Karpas-422 (cell line): ENCODE results near the gene NTN1. TPM values are rescaled to one million over a fixed set of nuclear protein-coding genes. Genes with fewer than 3 reads are reported as not detected.

Source experiments
- DNase-seq: peaks from one replicate; pipeline ENCODE4 v3.0.0-alpha.2; 2015
- H2AFZ ChIP-seq: fragments of 200-600 bp; sonication (generic); 2 replicates; pipeline ENCODE4 v1.6.1; 2014; ENCODE audit warnings: antibody characterized with exemption, low read length, mixed read lengths
- H3K27ac ChIP-seq: fragments of 200-600 bp; sonication (generic); 2 replicates; pipeline ENCODE4 v1.5.1; 2014; ENCODE audit warnings: mild to moderate bottlenecking, low read length, moderate library complexity
- H3K27me3 ChIP-seq: fragments of 200-600 bp; sonication (generic); 2 replicates; pipeline ENCODE4 v1.6.1; 2014; ENCODE audit warnings: low read length, mixed read lengths
- H3K36me3 ChIP-seq: fragments of 200-600 bp; sonication (generic); 2 replicates; pipeline ENCODE4 v1.6.1; 2014; ENCODE audit warnings: low read length, mixed read lengths; ENCODE audit not compliant: insufficient read depth
- H3K4me1 ChIP-seq: fragments of 200-600 bp; sonication (generic); 2 replicates; pipeline ENCODE4 v1.6.1; 2014; ENCODE audit warnings: mild to moderate bottlenecking, low read length, mixed read lengths
- H3K4me2 ChIP-seq: fragments of 200-600 bp; sonication (generic); 2 replicates; pipeline ENCODE4 v1.6.1; 2014; ENCODE audit warnings: low read length, low read depth, mild to moderate bottlenecking; ENCODE audit not compliant: poor library complexity, severe bottlenecking
- H3K4me3 ChIP-seq: fragments of 200-600 bp; sonication (generic); 2 replicates; pipeline ENCODE4 v1.5.1; 2014; ENCODE audit warnings: mild to moderate bottlenecking, antibody characterized with exemption, low read length, mixed read lengths
- H3K79me2 ChIP-seq: fragments of 200-600 bp; sonication (generic); 2 replicates; pipeline ENCODE4 v1.6.1; 2014; ENCODE audit warnings: mild to moderate bottlenecking, low read length, mixed read lengths
- H3K9ac ChIP-seq: fragments of 200-600 bp; sonication (generic); 2 replicates; pipeline ENCODE4 v1.6.0; 2014; ENCODE audit warnings: low read length
- H3K9me2 ChIP-seq: fragments of 200-600 bp; sonication (generic), shearing (Covaris generic); replicated peaks from 2 replicates; pipeline ENCODE4 v1.6.0; 2014; ENCODE audit warnings: mild to moderate bottlenecking, low read length, moderate library complexity; ENCODE audit not compliant: insufficient read depth
- H3K9me3 ChIP-seq: fragments of 300-700, 200-600 bp; sonication (generic); 2 replicates; pipeline ENCODE4 v1.6.1; 2014; ENCODE audit warnings: low read length, mixed read lengths
- H4K20me1 ChIP-seq: fragments of 200-600 bp; sonication (generic); 2 replicates; pipeline ENCODE4 v1.6.1; 2014; ENCODE audit warnings: mild to moderate bottlenecking, antibody characterized with exemption, low read length, low read depth; ENCODE audit not compliant: insufficient read depth
- total RNA-seq: library from RNA; depleted of rRNA; stranded (reverse); fragments of >200 nt; shearing (Covaris generic); gene quantifications from 2 replicates; pipeline ENCODE4 v1.2.3, GENCODE V29; 2014; ENCODE audit warnings: low replicate concordance

NTN1 gene
- total RNA-seq, 1 experiment from 2014 or later, result not detected

- no peak overlapping the region for H3K4me2 ChIP-seq
- H3K27ac ChIP-seq, result no peak overlapping the region
- H3K79me2 ChIP-seq, result no peaks in the 10 kb centered on the region
- H3K4me3 ChIP-seq, result no peak overlapping the region
- peaks cover 4% of the 10 kb centered on the region; the same call in 1 of the 2 replicates for H3K27me3 ChIP-seq
- no peaks in the 10 kb centered on the region for H3K9me3 ChIP-seq
- H3K36me3 ChIP-seq, result no peaks in the 10 kb centered on the region
- H3K4me1 ChIP-seq, result peaks cover 6% of the 10 kb centered on the region
- no peak for DNase-seq
- no peak overlapping the region for H3K9ac ChIP-seq
- H4K20me1 ChIP-seq, result no peaks in the 10 kb centered on the region
- H2AFZ ChIP-seq, result no peak overlapping the region
- no peaks in the 10 kb centered on the region for H3K9me2 ChIP-seq
Observed at GRCh38 chr17:9024497-9024896, 3.2 kb downstream of the NTN1 start.

DNA sequence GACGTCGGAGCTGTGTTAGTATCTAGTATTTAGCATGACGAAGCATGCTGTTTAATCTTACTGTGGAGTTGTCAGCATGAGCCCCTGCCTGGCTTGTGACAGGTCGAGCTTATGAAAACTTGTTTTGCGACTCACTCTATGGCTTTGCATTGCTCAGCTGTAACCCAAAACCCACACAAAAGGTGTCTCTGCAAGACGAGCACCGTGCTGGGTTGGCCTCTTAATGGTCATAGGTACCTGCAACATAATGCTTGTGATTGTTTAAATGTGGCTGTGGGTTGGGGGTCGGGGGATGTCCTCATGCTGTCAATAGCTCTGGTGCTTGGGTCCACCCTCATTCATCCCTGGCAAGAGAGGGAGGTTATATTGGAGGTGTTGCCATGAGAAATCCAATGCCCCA is 5.4 kb downstream of the NTN1 start:
- H3K27ac ChIP-seq, result no peak overlapping the region
- H3K79me2 ChIP-seq, result no peaks in the 10 kb centered on the region
- H3K36me3 ChIP-seq, result no peaks in the 10 kb centered on the region
- no peak overlapping the region for H2AFZ ChIP-seq
- H3K9ac ChIP-seq, result no peak overlapping the region
- no peaks in the 10 kb centered on the region for H4K20me1 ChIP-seq
- H3K4me3 ChIP-seq, result no peak overlapping the region
- no peaks in the 10 kb centered on the region for H3K9me3 ChIP-seq
- H3K4me1 ChIP-seq, result peaks cover 3% of the 10 kb centered on the region; the same call in 1 of the 2 replicates
- no peaks in the 10 kb centered on the region for H3K27me3 ChIP-seq
- no peak for DNase-seq
- H3K9me2 ChIP-seq, result no peaks in the 10 kb centered on the region
- H3K4me2 ChIP-seq, result no peak overlapping the region

GRCh38 chr17:9028202-9028987 is 7.1 kb downstream of the NTN1 start:
- no peaks in the 10 kb centered on the region for H3K36me3 ChIP-seq
- no peaks in the 10 kb centered on the region for H3K9me3 ChIP-seq
- H3K4me2 ChIP-seq, result no peak overlapping the region
- no peaks in the 10 kb centered on the region for H4K20me1 ChIP-seq
- no peaks in the 10 kb centered on the region for H3K27me3 ChIP-seq
- no peak overlapping the region for H3K4me3 ChIP-seq
- no peak overlapping the region for H3K9ac ChIP-seq
- no peaks in the 10 kb centered on the region for H3K9me2 ChIP-seq
- no peak for DNase-seq
- no peak overlapping the region for H3K27ac ChIP-seq
- no peaks in the 10 kb centered on the region for H3K79me2 ChIP-seq
- peaks cover 3% of the 10 kb centered on the region; the same call in 1 of the 2 replicates for H3K4me1 ChIP-seq
- H2AFZ ChIP-seq, result no peak overlapping the region

DNA sequence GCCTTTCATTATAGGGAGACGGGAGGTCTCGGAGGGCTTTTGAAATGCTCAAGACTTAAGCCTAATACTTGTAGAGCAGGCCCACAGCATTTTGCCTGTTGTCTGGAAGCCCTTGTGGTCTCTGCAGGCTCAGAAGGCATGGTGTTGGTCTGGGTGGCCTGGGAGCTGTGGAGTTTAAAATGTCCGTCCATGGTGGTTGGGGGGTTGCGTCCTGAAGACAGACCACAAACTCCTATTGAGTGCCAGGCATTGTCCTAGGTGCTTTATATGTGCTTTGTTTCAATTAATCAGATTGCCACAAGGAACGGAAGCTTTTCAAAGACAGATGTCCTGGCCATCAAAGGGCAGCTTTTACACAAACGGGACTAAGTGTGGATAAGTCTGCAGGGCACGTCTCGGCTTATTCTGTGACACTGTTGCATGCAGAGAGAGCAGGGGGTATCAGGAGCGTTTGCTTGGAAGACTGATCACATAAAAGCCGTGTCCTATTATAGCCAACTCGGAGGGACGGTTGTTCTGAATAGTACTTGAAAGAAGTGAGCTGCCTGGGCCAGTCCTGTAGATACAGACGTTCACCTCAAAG is 7.8 kb downstream of the NTN1 start:
- Histone ChIP-seq H3K9me3 (no peaks in the 10 kb centered on the region), H3K4me2 (no peak overlapping the region), H3K4me3 (no peak overlapping the region), H3K36me3 (no peaks in the 10 kb centered on the region), H3K9me2 (no peaks in the 10 kb centered on the region), H3K27ac (no peak overlapping the region), H3K27me3 (no peaks in the 10 kb centered on the region), H3K9ac (no peak overlapping the region), H3K4me1 (peaks cover 3% of the 10 kb centered on the region; the same call in 1 of the 2 replicates), H4K20me1 (no peaks in the 10 kb centered on the region), H2AFZ (no peak overlapping the region), H3K79me2 (no peaks in the 10 kb centered on the region)
- no peak for DNase-seq

- peaks cover 3% of the 10 kb centered on the region; the same call in 1 of the 2 replicates for H3K4me1 ChIP-seq
- H3K9me3 ChIP-seq, result no peaks in the 10 kb centered on the region
- DNase-seq, result no peak
- no peaks in the 10 kb centered on the region for H3K27me3 ChIP-seq
- no peak overlapping the region for H3K4me2 ChIP-seq
- H2AFZ ChIP-seq, result no peak overlapping the region
- no peaks in the 10 kb centered on the region for H3K79me2 ChIP-seq
- H3K27ac ChIP-seq, result no peak overlapping the region
- H3K36me3 ChIP-seq, result no peaks in the 10 kb centered on the region
- no peaks in the 10 kb centered on the region for H4K20me1 ChIP-seq
- H3K9me2 ChIP-seq, result no peaks in the 10 kb centered on the region
- H3K9ac ChIP-seq, result no peak overlapping the region
- no peak overlapping the region for H3K4me3 ChIP-seq
Observed at GRCh38 chr17:9032151-9032550, 10.8 kb downstream of the NTN1 start.

- H3K79me2 ChIP-seq, result no peaks in the 10 kb centered on the region
- H3K9me2 ChIP-seq, result no peaks in the 10 kb centered on the region
Observed at GRCh38 chr17:9032583-9032982, 11.3 kb downstream of the NTN1 start.

DNA sequence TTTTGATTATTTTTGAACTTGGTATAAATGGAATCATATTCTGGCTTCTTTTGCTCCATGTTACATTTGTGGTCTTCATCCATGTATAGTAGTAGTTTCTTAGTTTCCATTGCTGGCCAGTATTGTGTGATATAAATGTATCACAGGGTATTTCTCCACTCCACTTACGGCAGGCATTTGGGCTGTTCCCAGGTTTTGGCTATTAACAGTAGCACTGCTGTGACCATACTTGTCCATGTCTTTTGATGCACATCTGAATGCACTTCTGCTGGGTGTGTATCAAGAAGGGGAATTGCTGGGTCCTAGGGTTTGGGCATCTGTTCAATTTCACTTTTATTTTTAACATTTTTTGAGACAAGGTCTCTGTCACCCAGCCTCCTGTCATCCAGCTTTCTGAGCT is 13.9 kb downstream of the NTN1 start:
- peaks cover 4% of the 10 kb centered on the region; the same call in 1 of the 2 replicates for H3K27me3 ChIP-seq
- no peaks in the 10 kb centered on the region for H3K36me3 ChIP-seq
- no peaks in the 10 kb centered on the region for H3K9me2 ChIP-seq
- no peak overlapping the region for H3K4me2 ChIP-seq
- no peak overlapping the region for H3K27ac ChIP-seq
- H3K4me3 ChIP-seq, result no peak overlapping the region
- H4K20me1 ChIP-seq, result no peaks in the 10 kb centered on the region
- H3K9ac ChIP-seq, result no peak overlapping the region
- H3K4me1 ChIP-seq, result peaks cover 3% of the 10 kb centered on the region; the same call in 1 of the 2 replicates
- H3K9me3 ChIP-seq, result no peaks in the 10 kb centered on the region
- no peaks in the 10 kb centered on the region for H3K79me2 ChIP-seq
- DNase-seq, result no peak
- H2AFZ ChIP-seq, result no peak overlapping the region

More at GRCh38 chr17:9032583-9032982, 11.3 kb downstream of the NTN1 start:
- Histone ChIP-seq H3K9me3 (no peaks in the 10 kb centered on the region), H3K36me3 (no peaks in the 10 kb centered on the region), H4K20me1 (no peaks in the 10 kb centered on the region), H3K27ac (no peak overlapping the region), H2AFZ (no peak overlapping the region), H3K27me3 (no peaks in the 10 kb centered on the region), H3K4me1 (peaks cover 3% of the 10 kb centered on the region; the same call in 1 of the 2 replicates), H3K9ac (no peak overlapping the region), H3K4me3 (no peak overlapping the region), H3K4me2 (no peak overlapping the region)
- no peak for DNase-seq

DNA sequence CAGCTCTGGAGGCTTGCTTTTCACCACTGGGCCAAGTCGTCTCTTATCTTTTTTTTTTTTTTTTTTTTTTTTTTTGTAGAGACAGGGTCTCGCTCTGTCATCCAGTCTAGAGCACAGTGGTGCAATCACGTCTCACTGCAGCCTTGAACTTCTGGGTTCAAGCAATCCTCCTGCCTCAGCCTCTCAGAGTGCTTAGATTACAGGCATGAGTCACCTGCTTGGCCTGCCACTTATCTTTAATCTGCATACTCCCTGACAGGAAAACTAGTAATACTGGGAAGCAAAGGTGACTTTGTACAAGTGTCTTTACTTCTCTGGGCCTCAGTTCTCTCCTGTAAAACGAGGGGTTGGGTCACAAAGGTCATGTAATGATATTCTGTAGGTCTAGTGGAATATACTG is 15.0 kb downstream of the NTN1 start:
- Histone ChIP-seq H3K79me2 (no peaks in the 10 kb centered on the region), H3K27ac (no peak overlapping the region), H3K27me3 (peaks cover 4% of the 10 kb centered on the region; the same call in 1 of the 2 replicates), H3K4me1 (no peaks in the 10 kb centered on the region), H3K9ac (no peak overlapping the region), H3K4me2 (no peak overlapping the region), H2AFZ (no peak overlapping the region), H3K9me2 (no peaks in the 10 kb centered on the region), H4K20me1 (no peaks in the 10 kb centered on the region), H3K36me3 (no peaks in the 10 kb centered on the region), H3K4me3 (no peak overlapping the region), H3K9me3 (no peaks in the 10 kb centered on the region)
- no peak for DNase-seq
